GM23338 (cell line): Measurements from ENCODE around the gene TLE1.

ENCODE experiments used
- CREB1 ChIP-seq: fragments of 250-450 bp; sonication (Bioruptor Pico); IDR thresholded peaks from 2 replicates; pipeline ENCODE4 v1.5.0; 2020; ENCODE audit warnings: low read depth, mild to moderate bottlenecking, moderate library complexity
- CTCF ChIP-seq, 2 experiments: fragments of 200-600 bp in 1 of 2; sonication (generic) in 1 of 2; conservative IDR thresholded peaks; 2 replicates each; pipeline versions ENCODE4 v1.5.1 to v1.6.1; 2016 to 2017; ENCODE audit warnings: antibody characterized with exemption in 2 of 2, low read depth in 2 of 2, mild to moderate bottlenecking in 2 of 2, moderate library complexity in 1 of 2
- EZH2 ChIP-seq: fragments of 200-600 bp; sonication (generic); IDR thresholded peaks from one replicate; pipeline ENCODE4 v1.8.0; 2017; ENCODE audit warnings: antibody characterized with exemption, mild to moderate bottlenecking, low read depth; ENCODE audit not compliant: unreplicated experiment
- EZH2phosphoT487 ChIP-seq: fragments of 200-600 bp; sonication (generic); IDR thresholded peaks from one replicate; pipeline ENCODE4 v1.8.1; 2018; ENCODE audit warnings: antibody characterized with exemption; ENCODE audit not compliant: unreplicated experiment
- POLR2AphosphoS5 ChIP-seq: IDR thresholded peaks from 2 replicates; pipeline ENCODE4 v1.6.1; 2016; ENCODE audit warnings: antibody characterized with exemption, low read depth
- STAT1 ChIP-seq: IDR thresholded peaks from one replicate; pipeline ENCODE4 v1.6.1; 2016; ENCODE audit warnings: antibody characterized with exemption; ENCODE audit not compliant: unreplicated experiment
- TF ChIP-seq, protein P1 (sequence below): IDR thresholded peaks from one replicate; pipeline ENCODE4 v1.6.1; 2018; ENCODE audit warnings: antibody characterized with exemption; ENCODE audit not compliant: unreplicated experiment
- TF ChIP-seq, protein P2 (sequence below): fragments of 250-450 bp; sonication (Bioruptor Pico); IDR thresholded peaks from 2 replicates; pipeline ENCODE4 v1.5.0; 2020; ENCODE audit warnings: mild to moderate bottlenecking, moderate library complexity

DNA sequence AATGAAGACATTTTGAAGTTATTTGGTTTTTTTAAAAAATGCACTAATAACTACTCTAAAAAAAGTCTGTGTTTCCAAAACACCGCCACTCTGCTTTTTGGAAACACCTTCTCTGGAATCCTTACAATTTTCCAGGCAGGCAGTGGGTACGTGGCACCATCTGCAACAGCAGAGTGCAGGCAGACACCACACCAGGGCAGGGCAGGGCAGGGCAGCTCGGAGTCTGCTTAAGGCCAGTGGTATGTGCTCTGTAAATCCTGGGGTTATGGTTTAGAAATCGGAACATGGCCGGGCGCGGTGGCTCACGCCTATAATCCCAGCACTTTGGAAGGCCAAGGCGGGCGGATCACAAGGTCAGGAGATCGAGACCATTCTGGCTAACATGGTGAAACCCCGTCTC lies 97.6 kb downstream of the TLE1 start:
- TF ChIP-seq POLR2AphosphoS5 = no peak
- TF ChIP-seq CTCF (conservative IDR thresholded peaks at IDR 0.05; ENCODE audit: low read depth in 2 of 2) = no peak
- no peak for TF ChIP-seq CREB1
- TF ChIP-seq EZH2 = no peak
- TF ChIP-seq, protein P1, sequence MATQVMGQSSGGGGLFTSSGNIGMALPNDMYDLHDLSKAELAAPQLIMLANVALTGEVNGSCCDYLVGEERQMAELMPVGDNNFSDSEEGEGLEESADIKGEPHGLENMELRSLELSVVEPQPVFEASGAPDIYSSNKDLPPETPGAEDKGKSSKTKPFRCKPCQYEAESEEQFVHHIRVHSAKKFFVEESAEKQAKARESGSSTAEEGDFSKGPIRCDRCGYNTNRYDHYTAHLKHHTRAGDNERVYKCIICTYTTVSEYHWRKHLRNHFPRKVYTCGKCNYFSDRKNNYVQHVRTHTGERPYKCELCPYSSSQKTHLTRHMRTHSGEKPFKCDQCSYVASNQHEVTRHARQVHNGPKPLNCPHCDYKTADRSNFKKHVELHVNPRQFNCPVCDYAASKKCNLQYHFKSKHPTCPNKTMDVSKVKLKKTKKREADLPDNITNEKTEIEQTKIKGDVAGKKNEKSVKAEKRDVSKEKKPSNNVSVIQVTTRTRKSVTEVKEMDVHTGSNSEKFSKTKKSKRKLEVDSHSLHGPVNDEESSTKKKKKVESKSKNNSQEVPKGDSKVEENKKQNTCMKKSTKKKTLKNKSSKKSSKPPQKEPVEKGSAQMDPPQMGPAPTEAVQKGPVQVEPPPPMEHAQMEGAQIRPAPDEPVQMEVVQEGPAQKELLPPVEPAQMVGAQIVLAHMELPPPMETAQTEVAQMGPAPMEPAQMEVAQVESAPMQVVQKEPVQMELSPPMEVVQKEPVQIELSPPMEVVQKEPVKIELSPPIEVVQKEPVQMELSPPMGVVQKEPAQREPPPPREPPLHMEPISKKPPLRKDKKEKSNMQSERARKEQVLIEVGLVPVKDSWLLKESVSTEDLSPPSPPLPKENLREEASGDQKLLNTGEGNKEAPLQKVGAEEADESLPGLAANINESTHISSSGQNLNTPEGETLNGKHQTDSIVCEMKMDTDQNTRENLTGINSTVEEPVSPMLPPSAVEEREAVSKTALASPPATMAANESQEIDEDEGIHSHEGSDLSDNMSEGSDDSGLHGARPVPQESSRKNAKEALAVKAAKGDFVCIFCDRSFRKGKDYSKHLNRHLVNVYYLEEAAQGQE = no peak
- TF ChIP-seq EZH2phosphoT487 = no peak
- TF ChIP-seq, protein P2, sequence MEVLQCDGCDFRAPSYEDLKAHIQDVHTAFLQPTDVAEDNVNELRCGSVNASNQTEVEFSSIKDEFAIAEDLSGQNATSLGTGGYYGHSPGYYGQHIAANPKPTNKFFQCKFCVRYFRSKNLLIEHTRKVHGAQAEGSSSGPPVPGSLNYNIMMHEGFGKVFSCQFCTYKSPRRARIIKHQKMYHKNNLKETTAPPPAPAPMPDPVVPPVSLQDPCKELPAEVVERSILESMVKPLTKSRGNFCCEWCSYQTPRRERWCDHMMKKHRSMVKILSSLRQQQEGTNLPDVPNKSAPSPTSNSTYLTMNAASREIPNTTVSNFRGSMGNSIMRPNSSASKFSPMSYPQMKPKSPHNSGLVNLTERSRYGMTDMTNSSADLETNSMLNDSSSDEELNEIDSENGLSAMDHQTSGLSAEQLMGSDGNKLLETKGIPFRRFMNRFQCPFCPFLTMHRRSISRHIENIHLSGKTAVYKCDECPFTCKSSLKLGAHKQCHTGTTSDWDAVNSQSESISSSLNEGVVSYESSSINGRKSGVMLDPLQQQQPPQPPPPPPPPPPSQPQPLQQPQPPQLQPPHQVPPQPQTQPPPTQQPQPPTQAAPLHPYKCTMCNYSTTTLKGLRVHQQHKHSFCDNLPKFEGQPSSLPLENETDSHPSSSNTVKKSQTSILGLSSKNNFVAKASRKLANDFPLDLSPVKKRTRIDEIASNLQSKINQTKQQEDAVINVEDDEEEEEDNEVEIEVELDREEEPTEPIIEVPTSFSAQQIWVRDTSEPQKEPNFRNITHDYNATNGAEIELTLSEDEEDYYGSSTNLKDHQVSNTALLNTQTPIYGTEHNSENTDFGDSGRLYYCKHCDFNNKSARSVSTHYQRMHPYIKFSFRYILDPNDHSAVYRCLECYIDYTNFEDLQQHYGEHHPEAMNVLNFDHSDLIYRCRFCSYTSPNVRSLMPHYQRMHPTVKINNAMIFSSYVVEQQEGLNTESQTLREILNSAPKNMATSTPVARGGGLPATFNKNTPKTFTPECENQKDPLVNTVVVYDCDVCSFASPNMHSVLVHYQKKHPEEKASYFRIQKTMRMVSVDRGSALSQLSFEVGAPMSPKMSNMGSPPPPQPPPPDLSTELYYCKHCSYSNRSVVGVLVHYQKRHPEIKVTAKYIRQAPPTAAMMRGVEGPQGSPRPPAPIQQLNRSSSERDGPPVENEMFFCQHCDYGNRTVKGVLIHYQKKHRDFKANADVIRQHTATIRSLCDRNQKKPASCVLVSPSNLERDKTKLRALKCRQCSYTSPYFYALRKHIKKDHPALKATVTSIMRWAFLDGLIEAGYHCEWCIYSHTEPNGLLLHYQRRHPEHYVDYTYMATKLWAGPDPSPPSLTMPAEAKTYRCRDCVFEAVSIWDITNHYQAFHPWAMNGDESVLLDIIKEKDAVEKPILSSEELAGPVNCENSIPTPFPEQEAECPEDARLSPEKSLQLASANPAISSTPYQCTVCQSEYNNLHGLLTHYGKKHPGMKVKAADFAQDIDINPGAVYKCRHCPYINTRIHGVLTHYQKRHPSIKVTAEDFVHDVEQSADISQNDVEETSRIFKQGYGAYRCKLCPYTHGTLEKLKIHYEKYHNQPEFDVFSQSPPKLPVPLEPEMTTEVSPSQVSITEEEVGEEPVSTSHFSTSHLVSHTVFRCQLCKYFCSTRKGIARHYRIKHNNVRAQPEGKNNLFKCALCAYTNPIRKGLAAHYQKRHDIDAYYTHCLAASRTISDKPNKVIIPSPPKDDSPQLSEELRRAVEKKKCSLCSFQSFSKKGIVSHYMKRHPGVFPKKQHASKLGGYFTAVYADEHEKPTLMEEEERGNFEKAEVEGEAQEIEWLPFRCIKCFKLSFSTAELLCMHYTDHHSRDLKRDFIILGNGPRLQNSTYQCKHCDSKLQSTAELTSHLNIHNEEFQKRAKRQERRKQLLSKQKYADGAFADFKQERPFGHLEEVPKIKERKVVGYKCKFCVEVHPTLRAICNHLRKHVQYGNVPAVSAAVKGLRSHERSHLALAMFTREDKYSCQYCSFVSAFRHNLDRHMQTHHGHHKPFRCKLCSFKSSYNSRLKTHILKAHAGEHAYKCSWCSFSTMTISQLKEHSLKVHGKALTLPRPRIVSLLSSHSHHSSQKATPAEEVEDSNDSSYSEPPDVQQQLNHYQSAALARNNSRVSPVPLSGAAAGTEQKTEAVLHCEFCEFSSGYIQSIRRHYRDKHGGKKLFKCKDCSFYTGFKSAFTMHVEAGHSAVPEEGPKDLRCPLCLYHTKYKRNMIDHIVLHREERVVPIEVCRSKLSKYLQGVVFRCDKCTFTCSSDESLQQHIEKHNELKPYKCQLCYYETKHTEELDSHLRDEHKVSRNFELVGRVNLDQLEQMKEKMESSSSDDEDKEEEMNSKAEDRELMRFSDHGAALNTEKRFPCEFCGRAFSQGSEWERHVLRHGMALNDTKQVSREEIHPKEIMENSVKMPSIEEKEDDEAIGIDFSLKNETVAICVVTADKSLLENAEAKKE (CRISPR knock-in tag) = no peak
- TF ChIP-seq STAT1 = no peak
